NCI-H2196 (cell line): ENCODE data around the gene IFIH1.

Source experiments
- DNase-seq: peaks from one replicate; lab custom pipeline; 2025; ENCODE audit not compliant: unreplicated experiment; lab: John Stamatoyannopoulos, UW

The IFIH1 gene

DNA sequence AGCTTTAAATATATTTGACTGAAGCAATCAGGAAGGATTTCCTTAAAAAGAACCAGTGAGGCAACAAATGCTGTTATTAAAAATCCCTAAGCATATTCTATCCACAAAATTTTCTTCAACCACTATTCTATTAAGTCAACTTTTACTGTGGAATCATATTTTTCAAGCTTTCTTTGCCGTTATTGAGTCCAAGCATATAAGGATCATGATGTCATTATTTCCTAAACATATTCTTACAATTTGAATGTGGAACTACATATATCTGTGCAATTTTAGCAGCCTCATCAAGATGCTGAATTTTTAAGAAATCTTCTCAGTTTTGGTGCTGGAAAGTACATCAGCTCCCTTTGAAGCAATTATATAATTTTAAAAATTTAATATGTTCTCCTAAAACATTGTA lies 5.6 kb downstream of the IFIH1 start:
- DNase-seq = no peak

DNA sequence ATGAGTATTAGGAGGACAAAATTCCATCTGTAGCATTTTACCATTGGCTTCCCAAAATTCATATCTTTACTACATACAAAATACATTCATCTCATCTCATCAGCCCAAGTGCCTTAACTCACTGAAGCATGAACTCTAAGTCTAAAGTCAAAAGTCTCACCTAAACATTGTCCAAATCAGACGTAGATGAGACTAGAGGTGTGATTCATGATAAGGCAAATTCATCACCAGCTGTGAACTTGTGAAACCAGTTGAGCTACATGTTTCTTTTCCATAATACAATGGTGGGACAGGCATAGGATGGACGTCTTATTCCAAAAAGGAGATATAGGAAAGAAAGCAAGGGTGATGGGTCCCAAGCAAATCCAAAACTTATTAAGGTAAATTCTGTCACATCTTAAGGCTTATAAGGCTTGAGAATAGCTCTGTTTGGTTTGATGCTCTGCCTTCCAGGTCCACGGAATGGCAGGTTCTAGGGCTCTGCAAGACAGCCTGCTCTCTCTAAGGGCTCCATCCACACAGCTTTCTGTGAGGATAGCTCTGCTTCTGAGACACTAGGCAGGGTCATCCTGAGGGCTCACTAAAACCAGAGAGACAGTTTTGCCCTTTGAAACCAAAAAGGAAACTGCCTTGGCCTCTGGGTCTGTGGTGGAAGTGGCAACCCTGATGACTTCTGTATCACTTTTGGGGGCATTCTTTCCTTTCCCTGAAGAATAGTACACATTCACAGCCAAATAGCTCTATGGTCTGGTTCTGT lies 9.6 kb downstream of the IFIH1 start:
- DNase-seq = no peak

DNA sequence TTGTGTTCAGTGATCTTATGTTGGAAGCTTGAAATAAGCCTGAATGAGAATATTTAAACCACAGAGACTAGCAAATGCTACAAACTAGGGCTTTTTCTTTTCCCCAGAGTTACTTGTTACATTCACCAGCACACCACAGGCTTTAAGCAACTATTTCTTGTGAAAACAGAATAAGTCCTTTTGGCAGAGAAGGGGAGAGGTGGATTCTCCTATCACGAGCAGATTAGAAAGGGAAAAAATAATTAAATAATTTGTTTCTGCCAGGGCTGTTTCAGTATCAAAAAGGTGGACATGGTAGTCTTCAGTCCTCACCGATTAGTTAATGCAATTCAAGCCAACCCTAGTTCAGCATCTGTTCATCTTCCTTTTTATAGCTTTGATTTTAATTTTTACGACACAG lies 12.6 kb downstream of the IFIH1 start:
- DNase-seq = no peak

DNA sequence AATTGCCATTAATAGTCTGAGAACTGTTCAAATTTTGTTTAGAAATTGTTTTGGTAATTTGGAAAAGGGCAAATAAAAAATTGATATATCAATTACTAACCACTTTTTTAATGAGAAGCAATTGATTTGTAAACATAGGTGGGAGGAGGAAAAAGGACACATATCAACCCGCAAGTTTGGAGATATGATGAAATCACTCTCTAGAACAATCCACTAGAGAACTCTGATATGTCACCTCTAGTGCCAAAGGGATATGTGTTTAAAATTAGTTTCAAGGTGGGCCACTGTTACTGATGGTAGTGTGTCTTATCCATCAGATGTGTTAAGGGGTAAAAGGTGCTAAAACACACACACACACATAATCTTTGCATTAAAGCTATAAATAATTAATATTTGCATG lies 16.6 kb downstream of the IFIH1 start:
- no peak for DNase-seq

DNA sequence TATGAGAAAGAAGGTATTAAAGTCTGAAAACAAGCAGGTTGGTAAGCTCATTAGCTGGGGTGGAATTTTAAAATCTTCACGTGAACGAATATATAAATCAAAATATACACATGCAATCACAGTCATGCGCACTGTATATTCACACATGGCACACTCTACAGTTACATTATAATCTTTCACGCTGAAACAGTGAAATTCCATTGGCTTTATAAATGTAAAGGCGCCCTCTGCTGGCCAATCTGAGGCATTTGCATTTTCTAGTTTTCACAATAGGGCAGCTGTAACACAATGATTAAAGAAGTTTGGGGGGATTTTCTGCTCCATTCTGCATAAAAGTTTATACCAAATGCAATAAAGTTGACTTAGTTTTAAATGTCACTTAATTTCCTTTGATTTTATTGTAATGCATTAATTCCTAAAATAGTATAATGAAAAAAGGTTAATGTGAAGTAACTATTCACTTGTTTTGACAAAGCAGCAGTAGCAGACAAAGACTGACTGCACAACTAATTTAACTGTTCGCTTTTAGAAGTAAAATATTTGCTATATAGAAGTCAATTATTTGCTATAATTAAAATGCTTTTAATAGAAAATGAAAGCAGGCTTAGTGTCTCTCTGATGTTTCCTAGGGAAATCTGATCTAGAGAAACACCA lies 17.2 kb downstream of the IFIH1 start:
- peak; percentile 63 for DNase-seq

DNA sequence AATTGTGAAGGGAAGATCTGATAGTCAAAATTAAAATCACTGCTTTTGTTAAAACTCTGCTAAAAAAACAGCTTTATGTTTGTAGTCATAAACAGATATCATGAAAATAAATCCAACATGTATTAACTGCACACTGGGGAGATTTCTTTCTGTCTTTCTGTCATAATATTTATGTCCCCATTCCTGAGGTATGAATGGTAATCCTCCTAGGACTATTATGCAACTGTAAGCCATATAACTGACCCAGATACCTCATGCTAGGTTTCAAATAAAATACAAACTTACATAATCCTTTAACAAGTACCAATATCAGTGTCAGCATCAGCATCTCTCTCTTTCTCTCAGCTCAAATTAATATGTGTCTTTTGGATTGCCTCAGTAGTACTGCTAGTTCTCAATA lies 18.2 kb downstream of the IFIH1 start:
- no peak for DNase-seq

DNA sequence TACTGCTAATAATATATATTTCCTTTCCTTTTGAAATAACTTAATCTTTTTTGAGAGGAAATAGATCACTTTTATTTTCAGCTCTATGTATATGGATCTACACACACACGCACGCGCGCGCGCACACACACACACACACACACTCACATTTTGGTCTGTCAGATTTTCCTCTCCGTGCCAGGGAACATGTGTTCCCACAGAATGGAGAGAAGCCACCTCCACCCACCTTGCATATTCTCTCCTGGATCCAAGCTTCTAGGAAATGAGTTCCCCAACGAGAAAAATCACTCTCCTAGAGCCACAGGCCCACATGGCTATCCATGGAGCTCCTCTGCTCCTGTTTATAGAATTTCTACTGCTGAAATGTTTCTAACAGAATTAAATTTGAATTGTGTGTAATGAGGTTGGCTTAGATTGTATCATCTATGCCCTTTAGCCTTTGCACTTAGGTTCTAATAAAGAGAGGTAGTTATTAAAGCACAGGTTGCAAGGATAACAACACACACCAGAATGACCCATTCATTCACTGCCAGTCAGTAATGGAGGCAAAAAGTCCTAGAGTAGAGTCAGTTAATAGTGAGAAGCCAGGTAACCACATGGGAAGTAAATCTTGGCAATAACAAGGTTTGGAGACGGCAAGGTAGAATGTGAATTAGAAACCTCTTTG lies 19.7 kb downstream of the IFIH1 start:
- DNase-seq = no peak

DNA sequence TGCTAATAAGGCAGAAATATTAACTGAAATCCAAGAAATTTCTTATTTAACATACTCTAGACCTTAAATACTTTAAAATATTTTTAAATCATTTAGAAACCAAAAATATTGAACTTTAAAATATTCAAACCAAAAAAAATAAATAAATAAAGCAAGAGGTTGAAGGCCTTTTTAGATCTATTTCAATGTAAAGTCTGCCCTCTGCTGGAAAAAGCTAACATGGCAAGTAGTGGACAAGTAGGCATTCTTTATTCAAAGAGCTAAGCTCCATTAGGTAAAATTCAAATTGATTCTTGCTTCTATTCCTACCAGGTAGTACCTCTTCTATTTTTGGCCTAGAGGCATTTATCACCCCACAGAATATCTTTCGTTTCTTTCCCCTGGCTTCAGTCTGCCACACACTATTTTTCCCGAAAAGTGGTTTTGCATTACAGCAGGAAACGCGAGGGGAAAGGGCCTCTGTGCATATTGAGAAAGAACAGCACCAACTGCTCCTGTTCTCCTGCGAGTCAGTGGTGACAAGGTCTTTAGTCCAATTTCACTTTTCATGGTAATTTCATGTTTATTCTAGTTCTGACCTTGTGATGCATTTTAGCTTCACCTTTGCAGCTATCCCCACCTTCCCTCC lies 20.4 kb downstream of the IFIH1 start:
- DNase-seq = peak; percentile 82

DNA sequence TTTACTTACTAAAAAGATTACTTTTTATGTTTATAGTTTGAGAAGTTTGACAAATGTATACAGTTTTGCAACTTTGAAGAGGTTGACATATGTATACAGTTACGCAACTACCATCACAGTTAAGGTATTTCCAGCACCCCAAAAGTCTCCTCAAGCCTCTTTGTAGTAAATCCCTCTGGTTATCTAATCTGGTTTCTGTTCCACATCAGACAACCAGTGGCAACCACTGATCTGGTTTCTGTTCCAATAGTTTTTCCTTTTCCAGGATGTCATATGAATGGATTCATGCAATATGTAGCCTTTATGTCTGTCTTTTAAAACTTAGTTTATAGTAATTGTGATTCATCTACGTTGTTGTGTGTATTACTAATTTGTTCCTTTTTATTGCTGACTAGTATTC lies 23.5 kb downstream of the IFIH1 start:
- DNase-seq = no peak

DNA sequence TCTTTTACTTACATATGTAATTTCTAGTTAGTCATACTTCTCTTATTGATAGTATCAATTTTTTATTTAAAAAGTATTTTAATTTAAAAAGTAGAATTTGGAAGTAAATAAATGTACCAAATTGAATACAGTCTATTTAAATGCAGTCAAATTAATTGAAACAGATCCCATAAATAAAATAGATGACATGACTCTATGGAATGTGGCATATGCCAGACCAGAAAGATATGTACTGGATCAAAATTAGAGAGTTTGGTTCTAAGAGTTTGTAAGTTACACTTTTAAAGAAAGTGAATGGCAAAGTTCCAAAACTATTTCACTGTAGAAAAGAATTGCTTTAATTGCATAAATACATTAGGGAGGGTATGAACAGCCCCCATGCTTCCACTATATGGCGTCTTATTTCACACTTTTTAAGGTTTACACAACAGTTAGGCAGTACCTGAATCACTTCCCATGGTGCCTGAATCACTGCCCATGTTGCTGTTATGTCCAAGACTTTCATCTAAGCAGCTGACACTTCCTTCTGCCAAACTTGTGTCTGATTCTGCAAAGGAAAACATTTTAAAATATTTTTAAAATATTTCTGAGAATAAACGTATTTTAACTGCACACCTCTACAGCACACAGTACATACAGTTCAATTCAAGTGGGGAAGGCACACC lies 25.2 kb downstream of the IFIH1 start:
- DNase-seq = no peak

DNA sequence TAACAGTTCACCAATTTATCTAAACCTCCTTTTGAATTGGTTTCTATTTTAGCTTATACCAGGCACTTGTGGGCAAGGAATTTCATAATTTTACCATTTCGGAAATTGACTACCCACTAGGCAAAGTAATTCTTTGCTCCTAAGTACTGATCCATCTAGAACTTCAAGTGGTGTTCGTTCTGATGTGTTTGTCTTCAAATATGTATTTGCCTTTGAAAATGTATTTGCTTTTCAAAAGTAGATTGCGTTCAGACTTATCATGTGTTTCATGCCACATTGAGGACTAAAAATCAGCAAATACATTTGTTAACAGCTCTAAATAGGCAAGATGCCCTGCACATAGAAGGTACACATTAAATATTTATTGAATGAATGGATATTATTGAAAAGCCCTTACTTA lies 26.7 kb downstream of the IFIH1 start:
- no peak for DNase-seq

DNA sequence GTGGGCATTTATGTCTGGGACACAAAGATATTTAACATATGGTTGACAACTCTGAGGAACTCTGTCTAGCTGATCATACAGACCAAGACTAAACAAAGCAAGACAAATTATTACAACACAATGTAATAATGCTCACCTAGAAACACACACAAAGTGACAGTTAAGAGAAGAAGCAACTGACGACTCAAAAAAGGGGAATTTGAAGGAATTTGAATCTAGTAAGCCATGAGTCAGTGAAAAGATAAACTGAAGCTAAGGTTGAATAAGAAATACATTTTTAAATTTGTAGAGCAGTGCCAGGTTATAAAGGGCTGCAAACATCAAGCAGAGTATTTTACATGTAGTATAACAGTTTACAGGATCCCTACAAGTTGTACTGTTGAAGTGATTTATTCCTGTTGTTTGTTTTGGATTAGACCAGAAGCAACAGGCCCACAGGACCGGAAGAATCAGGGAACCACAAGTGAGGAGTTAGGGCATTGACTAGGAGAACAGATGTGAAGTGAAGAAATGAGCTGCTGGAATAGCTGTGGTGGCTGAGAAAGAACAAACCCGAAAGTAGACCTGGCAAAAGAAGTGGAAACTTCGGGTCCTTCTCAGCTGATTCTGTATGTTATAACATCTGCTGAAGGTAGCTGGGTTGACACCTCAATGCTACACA lies 35.6 kb downstream of the IFIH1 start:
- no peak for DNase-seq

DNA sequence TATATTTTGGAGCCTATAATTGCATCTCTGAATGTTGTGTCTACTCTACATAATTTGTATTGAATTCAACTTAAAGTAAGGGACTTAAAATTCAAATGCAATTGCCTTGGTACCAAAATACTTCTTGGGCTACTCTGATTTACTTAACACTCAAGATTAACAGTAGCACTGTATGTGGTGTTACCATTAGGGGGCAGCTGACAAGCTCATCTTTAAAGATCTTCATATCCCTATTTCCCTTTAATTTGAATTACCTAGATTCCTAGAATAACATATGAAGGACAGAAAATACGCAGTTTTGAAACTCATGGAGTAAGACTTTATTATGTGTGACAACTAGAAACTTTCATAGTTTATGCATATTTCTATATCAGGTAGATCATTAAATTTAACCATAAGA lies 37.8 kb downstream of the IFIH1 start:
- DNase-seq = no peak

DNA sequence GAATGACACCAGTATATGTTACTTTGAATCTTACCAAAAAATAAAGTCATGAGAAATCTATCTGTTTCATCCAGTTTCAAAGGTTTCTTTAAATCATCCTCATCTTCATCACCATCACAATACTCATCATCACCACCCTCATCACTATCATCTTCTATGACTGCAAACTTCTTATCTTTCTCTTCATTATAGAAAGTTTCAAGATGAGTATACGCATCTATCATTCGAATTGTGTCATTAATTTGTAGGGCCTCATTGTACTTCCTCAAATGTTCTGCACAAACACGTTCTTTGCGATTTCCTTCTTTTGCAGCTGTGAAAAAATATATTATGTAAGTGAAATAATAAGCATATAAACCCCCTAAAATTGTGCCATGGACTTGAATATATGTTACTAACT lies 41.1 kb downstream of the IFIH1 start:
- no peak for DNase-seq

DNA sequence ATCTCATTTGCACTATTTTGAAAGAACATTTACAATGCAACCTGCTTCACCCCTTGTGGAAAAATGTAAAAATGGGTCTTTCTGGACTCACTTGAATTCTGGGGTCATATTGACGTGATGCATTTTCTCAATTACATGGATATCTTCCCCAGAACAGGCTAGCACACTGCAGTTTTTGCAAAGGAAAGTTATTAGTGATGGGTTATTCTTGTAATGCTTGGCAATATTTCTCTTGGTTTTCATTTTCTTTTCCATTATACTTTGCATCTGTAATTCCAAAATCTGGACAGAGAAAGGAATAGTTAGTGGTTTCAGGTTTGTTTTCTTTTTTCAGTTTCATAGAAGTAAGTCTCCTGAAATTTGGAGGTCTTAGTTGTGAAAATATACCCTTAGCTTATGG lies 50.5 kb downstream of the IFIH1 start:
- no peak for DNase-seq

DNA sequence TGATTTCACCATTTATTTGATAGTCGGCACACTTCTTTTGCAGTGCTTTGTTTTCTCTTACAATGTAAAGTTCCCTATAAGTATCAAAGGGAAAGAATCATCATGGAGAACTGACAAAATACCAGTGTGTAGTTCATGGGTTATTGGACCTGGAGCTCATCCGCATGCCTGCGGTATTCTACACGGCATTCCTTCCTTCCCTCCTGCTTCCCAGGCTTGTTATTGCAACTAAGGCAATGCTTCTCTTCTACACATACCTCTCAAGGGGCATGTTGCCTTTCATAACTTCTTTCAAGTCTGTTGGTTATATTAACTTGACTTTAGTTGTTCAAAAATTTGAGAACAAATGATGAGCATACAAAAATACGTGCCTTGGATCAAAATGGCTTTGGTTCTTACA lies 51.0 kb downstream of the IFIH1 start:
- DNase-seq = no peak

DNA sequence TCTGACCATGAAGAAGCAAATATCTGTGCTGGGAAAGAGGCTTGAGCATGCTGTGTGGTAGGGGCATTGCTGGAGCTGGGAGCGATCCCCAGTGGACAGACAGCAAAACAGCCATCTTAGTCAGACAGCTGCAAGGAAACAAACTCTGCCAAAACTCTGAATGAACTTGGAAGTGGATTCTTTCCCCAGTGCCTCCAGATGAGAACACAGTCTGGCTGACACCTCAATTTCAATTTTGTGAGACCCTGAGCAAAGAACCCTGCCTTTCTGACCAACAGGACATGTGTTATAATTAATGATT lies 52.1 kb downstream of the IFIH1 start:
- no peak for DNase-seq

DNA sequence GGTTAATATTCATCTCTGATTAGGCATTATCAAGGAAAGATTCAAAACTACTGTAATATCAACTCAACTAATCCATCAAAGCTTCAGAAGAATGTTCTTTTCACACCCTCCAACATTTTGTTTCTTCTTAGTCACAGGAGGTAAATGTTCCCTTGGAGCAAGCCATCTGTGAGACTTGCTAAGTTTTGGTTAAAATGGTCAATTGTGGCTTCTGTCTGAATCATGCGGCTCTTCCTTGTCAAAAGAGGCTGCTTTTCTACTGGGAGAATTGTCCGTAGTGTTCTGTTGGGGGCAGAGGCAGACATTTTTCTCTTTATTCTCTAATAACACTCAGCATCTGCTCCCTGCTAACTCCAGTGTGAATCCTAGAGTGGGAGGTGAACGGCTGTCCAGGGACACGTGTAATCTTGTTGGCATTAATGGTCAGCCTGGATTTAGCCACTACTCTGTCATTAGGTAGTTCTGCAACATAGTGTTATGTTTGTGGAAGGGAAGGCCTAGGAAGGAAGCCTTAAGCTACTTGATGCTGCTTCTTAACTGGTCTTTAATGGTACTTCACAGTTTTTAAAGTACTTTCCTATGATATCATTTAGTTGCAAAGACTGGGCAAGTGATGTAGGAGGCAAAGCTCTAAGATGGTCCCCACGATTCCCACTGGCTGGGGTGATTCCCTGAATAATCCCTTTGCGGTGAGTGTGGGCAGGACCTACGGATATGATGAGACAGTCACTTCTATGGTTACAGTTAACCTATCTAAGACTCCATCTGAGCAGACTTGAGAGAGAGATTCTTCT lies 52.6 kb downstream of the IFIH1 start:
- DNase-seq = no peak

DNA sequence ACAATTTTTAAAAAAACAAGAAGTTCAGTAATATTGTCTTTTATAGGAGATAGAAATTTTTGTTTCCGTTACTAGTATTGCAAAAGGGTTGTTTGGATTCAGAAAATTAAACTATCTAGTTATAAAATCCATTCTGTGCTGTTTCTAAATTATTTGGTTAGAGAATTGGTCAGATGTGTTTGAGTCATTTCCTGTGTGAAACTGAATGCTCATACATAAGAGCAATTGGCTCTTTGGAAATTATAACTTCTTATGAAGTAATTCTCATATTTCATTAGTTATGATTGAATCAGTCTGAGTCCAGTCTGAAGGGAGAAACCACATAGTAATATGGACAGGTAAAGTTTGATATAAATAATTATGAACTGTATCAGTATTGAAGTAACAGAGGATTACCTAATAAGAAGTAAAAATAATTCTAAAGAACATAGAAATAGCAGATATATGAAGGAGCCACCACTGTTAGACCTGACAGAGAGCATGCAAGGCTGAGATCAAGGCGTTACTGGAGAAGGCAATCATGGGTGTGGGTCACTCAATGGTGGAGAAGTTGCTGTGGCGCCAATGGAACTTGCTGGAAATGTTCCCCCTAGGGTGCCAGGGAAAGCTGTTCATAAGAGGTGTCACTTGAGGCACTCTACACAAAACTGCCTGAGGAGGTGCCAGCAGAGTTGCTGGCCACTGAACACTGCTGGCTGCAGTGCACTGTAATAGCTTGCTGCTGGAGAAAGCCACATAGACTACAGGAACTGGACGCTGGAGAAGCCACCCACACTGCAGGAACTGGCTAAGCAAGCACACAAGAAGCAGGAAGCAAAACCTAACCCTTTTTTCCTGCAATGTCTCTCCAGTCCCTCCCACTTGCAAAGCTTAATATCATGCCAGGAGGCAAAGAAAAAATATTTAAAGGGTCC lies 57.2 kb downstream of the IFIH1 start:
- no peak for DNase-seq
